GM19372 (cell line): ENCODE results near the gene PIN1.

Source experiments
- ATAC-seq: cut with Tn5 transposase; IDR thresholded peaks from one replicate; pipeline ENCODE4 v1.9.1; 2021; ENCODE audit warnings: mild to moderate bottlenecking, low read depth, moderate library complexity; ENCODE audit not compliant: unreplicated experiment

Gene PIN1

DNA sequence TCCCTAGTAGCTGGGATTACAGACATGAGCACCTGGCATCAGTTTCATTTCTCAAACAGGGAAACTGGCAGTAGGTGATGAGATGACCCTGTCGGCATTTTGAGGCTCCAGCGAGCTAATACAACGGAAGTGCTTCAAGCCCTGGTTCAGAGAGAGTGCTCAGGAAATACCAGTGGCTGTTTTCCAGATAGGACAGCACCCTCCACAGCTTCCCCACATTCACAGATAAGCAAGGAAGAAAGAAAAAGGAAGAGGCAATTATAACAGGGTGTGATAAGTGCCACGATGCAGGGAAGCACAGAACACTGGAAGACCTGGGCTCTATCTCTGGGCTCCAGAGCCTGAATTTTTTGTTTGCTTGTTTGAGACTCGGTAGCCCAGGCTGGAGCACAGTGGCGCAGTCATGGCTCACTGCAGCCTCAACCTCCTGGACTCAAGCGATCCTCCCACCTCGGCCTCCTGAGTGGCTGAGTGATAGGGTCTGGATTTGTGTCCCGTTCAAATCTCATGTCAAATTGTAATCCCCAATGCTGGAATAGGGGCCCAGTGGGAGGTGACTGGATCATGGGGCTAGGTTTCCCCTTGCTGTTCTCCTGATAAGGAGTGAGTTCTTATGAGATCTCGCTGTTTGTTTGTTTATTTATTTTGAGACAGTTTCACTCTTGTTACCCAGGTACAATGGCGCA, 43.5 kb downstream of the PIN1 start:
- no peak for ATAC-seq

DNA sequence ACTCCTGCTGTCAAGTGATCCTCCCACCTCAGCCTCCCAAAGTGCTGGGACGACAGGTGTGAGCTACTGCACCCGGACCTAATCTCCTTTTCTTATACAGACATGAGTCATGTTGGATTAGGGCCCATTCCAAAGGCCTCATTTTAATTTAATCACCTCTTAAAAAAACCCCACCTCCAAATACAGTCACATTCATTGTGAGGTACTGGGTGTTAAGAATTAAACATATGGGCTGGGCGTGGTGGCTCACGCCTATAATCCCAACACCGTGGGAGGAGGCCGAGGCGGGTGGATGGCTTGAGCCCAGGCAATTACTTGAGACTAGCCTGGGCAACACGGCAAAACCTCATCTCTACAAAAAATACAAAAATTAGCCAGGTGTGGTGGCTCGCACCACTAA, 46.6 kb downstream of the PIN1 start:
- ATAC-seq = no peak

DNA sequence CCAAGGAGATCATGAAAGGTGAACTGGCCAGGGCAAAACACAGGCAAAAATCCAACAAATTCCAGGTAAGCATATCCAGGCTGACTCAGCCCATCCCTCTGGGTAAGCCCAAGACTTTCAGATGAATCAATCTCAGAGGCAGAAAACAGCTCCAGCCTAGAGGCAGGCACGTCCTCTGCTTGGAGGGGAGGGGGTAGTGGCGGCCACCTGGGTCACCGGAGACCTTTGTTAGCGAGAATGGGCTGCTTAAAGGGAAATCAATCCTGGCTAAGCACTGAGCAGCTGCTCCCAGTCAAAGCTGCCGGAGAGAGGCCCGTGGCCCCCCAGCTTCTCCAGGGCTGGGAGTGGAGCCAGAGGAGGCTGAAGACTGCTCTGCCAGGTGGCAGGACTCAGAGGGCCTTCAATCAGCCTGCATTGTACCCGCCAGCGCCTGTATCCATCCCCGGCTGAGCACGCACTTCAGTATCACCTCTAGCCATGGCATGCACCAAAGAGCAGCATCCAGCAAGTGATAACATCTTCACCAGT, 48.2 kb downstream of the PIN1 start:
- ATAC-seq = no peak

DNA sequence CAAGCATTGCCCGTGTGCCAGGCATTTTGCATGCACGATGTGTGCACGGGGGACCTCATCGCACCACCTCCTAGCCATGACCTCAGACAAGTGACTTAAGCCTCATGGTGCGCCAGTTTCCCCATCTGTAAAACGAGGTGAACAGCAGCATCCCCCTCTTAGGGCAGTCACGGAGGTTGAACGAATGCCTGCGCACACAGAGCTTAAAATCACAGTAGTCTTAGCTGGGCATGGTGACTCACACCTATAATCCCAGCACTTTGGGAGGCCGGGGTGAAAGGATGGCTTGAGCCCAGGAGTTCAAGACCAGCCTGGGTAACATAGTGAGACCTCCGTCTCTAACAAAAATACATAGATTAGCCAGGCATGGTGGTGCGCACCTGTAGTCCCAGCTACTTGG, 48.6 kb downstream of the PIN1 start:
- no peak for ATAC-seq

GRCh38 chr19:9885077-9885552, 50.0 kb downstream of the PIN1 start:
- no peak for ATAC-seq

- no peak for ATAC-seq
Measured at GRCh38 chr19:9891609-9892373, 56.7 kb downstream of the PIN1 start.
